C4-2B (cell line): ENCODE data around the gene SELENOK.

Experiments
- ZFX ChIP-seq: fragments of 450-650 bp; IDR thresholded peaks from 2 replicates; pipeline ENCODE4 v1.6.1; 2017
- TF ChIP-seq, protein P1 (sequence below): fragments of 450-650 bp; conservative IDR thresholded peaks from 2 replicates; pipeline ENCODE4 v1.5.1; 2017; ENCODE audit warnings: mild to moderate bottlenecking

- TF ChIP-seq, protein P1, sequence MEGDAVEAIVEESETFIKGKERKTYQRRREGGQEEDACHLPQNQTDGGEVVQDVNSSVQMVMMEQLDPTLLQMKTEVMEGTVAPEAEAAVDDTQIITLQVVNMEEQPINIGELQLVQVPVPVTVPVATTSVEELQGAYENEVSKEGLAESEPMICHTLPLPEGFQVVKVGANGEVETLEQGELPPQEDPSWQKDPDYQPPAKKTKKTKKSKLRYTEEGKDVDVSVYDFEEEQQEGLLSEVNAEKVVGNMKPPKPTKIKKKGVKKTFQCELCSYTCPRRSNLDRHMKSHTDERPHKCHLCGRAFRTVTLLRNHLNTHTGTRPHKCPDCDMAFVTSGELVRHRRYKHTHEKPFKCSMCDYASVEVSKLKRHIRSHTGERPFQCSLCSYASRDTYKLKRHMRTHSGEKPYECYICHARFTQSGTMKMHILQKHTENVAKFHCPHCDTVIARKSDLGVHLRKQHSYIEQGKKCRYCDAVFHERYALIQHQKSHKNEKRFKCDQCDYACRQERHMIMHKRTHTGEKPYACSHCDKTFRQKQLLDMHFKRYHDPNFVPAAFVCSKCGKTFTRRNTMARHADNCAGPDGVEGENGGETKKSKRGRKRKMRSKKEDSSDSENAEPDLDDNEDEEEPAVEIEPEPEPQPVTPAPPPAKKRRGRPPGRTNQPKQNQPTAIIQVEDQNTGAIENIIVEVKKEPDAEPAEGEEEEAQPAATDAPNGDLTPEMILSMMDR = no peak
- TF ChIP-seq ZFX = no peak
Observed at GRCh38 chr3:53837331-53837730, 54.3 kb downstream of the SELENOK start.
